Heart left ventricle (tissue), 13 donors: Measurements from ENCODE around the gene SSBP3.

Experiments
- POLR2A ChIP-seq, 2 donors: fragments of 450-650 bp; IDR thresholded peaks; one replicate each; pipeline ENCODE4 v1.6.1; 2017; ENCODE audit warnings: antibody characterized with exemption in 2 of 2, mild to moderate bottlenecking in 2 of 2, moderate library complexity in 2 of 2
- TF ChIP-seq, protein P1 (sequence below), 12 donors: fragments of 200-600 bp; sonication (generic) in 4 of 12; IDR thresholded peaks; one replicate each; pipeline versions ENCODE4 v1.5.0 to v1.8.0; 2018 to 2022; ENCODE audit warnings: antibody characterized with exemption in 12 of 12, mild to moderate bottlenecking in 5 of 12
- donor health status: ischemic (EF 13 %, LVEDD 7.1; RV severe dilation, severe dysfunction).
- donor health status: DM: no; HTN: yes; CAD: no.
- donor health status: DM: no; HTN: no; CAD: no.
- donor health status: ischemic (EF 25% LVEDD 6.9; RV normal size, moderate dysfunction).
- donor health status: ischemic (EF 25% LVEDD 5.7; RV mildly dilated, moderate dysfunction).
- donor health status: ischemic (EF 35%, LVEDD 5.7; RV mildly dilated, moderate dysfunction).
- donor health status: nonischemic (EF 11% LVEDD 7.7; RV severe dilation, severe dysfunction).
- donor health status: DM: yes; HTN: yes; CAD: no.
- donor health status: PGD.
- donor health status: ischemic (EF 29% LVEDD 5.4; RV normal size, mild dysfunction).
- donor health status: nonischemic (EF 23%, LVEDD 6.1; RV moderate dilation, normal function).

DNA sequence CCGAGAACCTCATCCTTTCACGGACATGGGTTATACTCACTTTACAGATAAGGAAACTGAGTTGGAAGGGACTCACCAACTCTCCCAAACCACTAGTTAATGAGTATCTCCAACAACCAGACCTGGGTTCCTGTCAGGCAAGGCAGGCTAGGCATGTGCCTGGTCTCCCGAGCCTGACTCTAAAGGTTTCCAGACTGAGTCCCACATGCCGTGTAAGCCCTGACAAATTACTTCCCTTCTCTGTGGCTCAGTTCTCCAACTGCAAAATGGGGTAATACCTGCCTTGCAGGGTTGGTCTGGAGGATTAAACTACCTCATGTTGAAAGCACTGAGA, 34.3 kb downstream of the SSBP3 start:
- TF ChIP-seq, protein P1, sequence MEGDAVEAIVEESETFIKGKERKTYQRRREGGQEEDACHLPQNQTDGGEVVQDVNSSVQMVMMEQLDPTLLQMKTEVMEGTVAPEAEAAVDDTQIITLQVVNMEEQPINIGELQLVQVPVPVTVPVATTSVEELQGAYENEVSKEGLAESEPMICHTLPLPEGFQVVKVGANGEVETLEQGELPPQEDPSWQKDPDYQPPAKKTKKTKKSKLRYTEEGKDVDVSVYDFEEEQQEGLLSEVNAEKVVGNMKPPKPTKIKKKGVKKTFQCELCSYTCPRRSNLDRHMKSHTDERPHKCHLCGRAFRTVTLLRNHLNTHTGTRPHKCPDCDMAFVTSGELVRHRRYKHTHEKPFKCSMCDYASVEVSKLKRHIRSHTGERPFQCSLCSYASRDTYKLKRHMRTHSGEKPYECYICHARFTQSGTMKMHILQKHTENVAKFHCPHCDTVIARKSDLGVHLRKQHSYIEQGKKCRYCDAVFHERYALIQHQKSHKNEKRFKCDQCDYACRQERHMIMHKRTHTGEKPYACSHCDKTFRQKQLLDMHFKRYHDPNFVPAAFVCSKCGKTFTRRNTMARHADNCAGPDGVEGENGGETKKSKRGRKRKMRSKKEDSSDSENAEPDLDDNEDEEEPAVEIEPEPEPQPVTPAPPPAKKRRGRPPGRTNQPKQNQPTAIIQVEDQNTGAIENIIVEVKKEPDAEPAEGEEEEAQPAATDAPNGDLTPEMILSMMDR (IDR thresholded peaks at IDR 0.05) = no peak
- TF ChIP-seq POLR2A (IDR thresholded peaks at IDR 0.05) = no peak
